OCI-LY7 (cell line): Measurements from ENCODE around the gene BGLAP. TPM values are rescaled to one million over a fixed set of nuclear protein-coding genes. Genes with fewer than 3 reads are reported as not detected.
A peak's percentile ranks its signal among the peaks of the same experiment; 100 is the strongest.

Experiments used
- Bru-seq: library from RNA; stranded (reverse); fragments of 400-500 nt; gene quantifications from one replicate; lab custom pipeline; 2021; lab: Mats Ljungman, UMichigan
- BruChase-seq, 2 experiments: library from RNA; stranded (reverse); fragments of 400-500 nt; gene quantifications; one replicate each; lab custom pipeline; 2021; lab: Mats Ljungman, UMichigan
- BruUV-seq: library from RNA; stranded (reverse); fragments of 400-500 nt; replicated peaks from 2 replicates; lab custom pipeline; 2021; lab: Mats Ljungman, UMichigan
- CTCF ChIA-PET: fragments of 300-600 bp; sonication (Branson Sonifier 250); formaldehyde crosslinking; loops from one replicate; lab custom pipeline; 2022; ENCODE audit warnings: antibody characterized with exemption; ENCODE audit not compliant: unreplicated experiment; lab: Charles Lee
- POLR2A ChIA-PET: fragments of 300-600 bp; sonication (Branson Sonifier 250); formaldehyde crosslinking; loops from one replicate; lab custom pipeline; 2022; ENCODE audit warnings: antibody characterized with exemption; lab: Charles Lee
- DNase-seq: peaks from one replicate; pipeline ENCODE4 v3.0.0-alpha.2; 2015; ENCODE audit warnings: low spot score
- H2AFZ ChIP-seq: fragments of 200-600 bp; sonication (generic), shearing (Covaris generic); 2 replicates; pipeline ENCODE4 v1.6.1; 2014; ENCODE audit warnings: mild to moderate bottlenecking, antibody characterized with exemption, low read length, moderate library complexity
- H3K27ac ChIP-seq: fragments of 200-600 bp; sonication (generic); 2 replicates; pipeline ENCODE4 v1.5.1; 2014; ENCODE audit warnings: mixed run types, low read depth, mild to moderate bottlenecking, moderate library complexity, low read length, inconsistent platforms; ENCODE audit not compliant: poor library complexity, severe bottlenecking
- H3K36me3 ChIP-seq: fragments of 200-600 bp; sonication (generic); 2 replicates; pipeline ENCODE4 v1.6.1; 2014; ENCODE audit warnings: mild to moderate bottlenecking, antibody characterized with exemption, low read length, moderate library complexity, mixed read lengths; ENCODE audit not compliant: insufficient read depth
- H3K4me1 ChIP-seq: fragments of 200-600 bp; sonication (generic); 2 replicates; pipeline ENCODE4 v1.5.1; 2014; ENCODE audit warnings: mild to moderate bottlenecking, low read length; ENCODE audit not compliant: insufficient read depth, poor library complexity, severe bottlenecking
- H3K4me2 ChIP-seq: fragments of 200-600 bp; sonication (generic); 2 replicates; pipeline ENCODE4 v1.6.1; 2014; ENCODE audit warnings: mild to moderate bottlenecking, low read length
- H3K4me3 ChIP-seq: fragments of 200-600 bp; sonication (generic); 2 replicates; pipeline ENCODE4 v1.5.1; 2014; ENCODE audit warnings: mild to moderate bottlenecking, low read depth, low read length; ENCODE audit not compliant: poor library complexity, severe bottlenecking
- H3K79me2 ChIP-seq: fragments of 200-600 bp; sonication (generic); 2 replicates; pipeline ENCODE4 v1.6.1; 2016; ENCODE audit warnings: low read depth, mild to moderate bottlenecking, low read length, moderate library complexity, mixed read lengths; ENCODE audit not compliant: insufficient read depth
- H3K9me2 ChIP-seq: fragments of 200-600 bp; sonication (generic); 2 replicates; pipeline ENCODE4 v1.6.1; 2016; ENCODE audit warnings: mild to moderate bottlenecking, low read length, mixed read lengths; ENCODE audit not compliant: insufficient read depth
- H3K9me3 ChIP-seq: fragments of 200-600 bp; sonication (generic); 2 replicates; pipeline ENCODE4 v1.6.1; 2014; ENCODE audit warnings: mild to moderate bottlenecking, mixed run types, low read length, mixed read lengths
- H4K20me1 ChIP-seq: fragments of 200-600 bp; sonication (generic); 2 replicates; pipeline ENCODE4 v1.6.1; 2014; ENCODE audit warnings: mild to moderate bottlenecking, antibody characterized with exemption, low read length, moderate library complexity, mixed read lengths; ENCODE audit not compliant: insufficient read depth
- EZH2phosphoT487 ChIP-seq: fragments of 200-600 bp; sonication (generic); IDR thresholded peaks from 2 replicates; pipeline ENCODE4 v1.6.1; 2018; ENCODE audit warnings: low read depth, borderline replicate concordance, mild to moderate bottlenecking, mixed run types, antibody characterized with exemption, low read length, moderate library complexity, mixed read lengths
- intact Hi-C: fragments of 100-400 bp; cut with micrococcal nuclease; formaldehyde crosslinking; loops from one replicate; pipeline ENCODE4 v1.10.0; 2022; ENCODE audit not compliant: unreplicated experiment
- long read RNA-seq: library from polyadenylated mRNA; stranded (forward); transcript quantifications from one replicate; pipeline ENCODE4 v2.0.0, GENCODE V29; 2022
- total RNA-seq, 2 experiments: library from RNA; depleted of rRNA in 1 of 2; stranded (reverse); fragments of >200 nt in 1 of 2; shearing (Covaris generic) in 1 of 2; gene quantifications; 2 replicates each; pipeline ENCODE4 v1.2.3, GENCODE V29; 2014 to 2022
- TF ChIP-seq, protein P1 (sequence below): fragments of 200-600 bp; sonication (generic); conservative IDR thresholded peaks from 2 replicates; pipeline ENCODE4 v1.5.1; 2014; ENCODE audit warnings: mild to moderate bottlenecking, antibody characterized with exemption, low read length, moderate library complexity, mixed read lengths

The BGLAP gene
- 4.2 and 6.0 TPM in 2 replicates for total RNA-seq (2014; rRNA removed; shearing (Covaris generic))
- 3.7 and 4.7 TPM in 2 replicates for total RNA-seq (2022)
- percentile 44 among the genes with signal in this experiment for Bru-seq, nascent RNA
- percentile 46 among the genes with signal in this experiment for BruChase-seq, experiment 1, labeled RNA remaining after a 6-hour chase
- BruChase-seq, experiment 2, labeled RNA remaining after a 2-hour chase = percentile 48 among the genes with signal in this experiment
- long read RNA-seq = 0 reads

DNA sequence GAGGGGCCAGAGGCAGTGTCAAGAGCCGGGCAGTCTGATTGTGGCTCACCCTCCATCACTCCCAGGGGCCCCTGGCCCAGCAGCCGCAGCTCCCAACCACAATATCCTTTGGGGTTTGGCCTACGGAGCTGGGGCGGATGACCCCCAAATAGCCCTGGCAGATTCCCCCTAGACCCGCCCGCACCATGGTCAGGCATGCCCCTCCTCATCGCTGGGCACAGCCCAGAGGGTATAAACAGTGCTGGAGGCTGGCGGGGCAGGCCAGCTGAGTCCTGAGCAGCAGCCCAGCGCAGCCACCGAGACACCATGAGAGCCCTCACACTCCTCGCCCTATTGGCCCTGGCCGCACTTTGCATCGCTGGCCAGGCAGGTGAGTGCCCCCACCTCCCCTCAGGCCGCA lies at the start of gene BGLAP:
TSS of gene BGLAP (plus strand) at position 259 of the 400 bp plus-strand sequence. CDS start at position 307, 48 bp downstream.
- peaks cover 26% of the 10 kb centered on the region; the same call in 1 of the 2 replicates for H3K36me3 ChIP-seq
- intact Hi-C loops = no loop called here
- no peak within 1 kb of the TSS for H3K27ac ChIP-seq
- H3K4me3 ChIP-seq = no peak within 1 kb of the TSS
- H4K20me1 ChIP-seq = no peaks in the 10 kb centered on the region; the same call in 1 of the 2 replicates
- no peaks in the 10 kb centered on the region for H3K9me2 ChIP-seq
- CTCF ChIA-PET = no interaction called here
- no peak within 1 kb of the TSS for H3K4me2 ChIP-seq
- POLR2A ChIA-PET = no interaction called here
- H2AFZ ChIP-seq = no peak within 1 kb of the TSS
- no TSS peak for BruUV-seq
- no peaks in the 10 kb centered on the region for H3K79me2 ChIP-seq
- no peaks in the 10 kb centered on the region for H3K4me1 ChIP-seq
- TF ChIP-seq EZH2phosphoT487 = no peak
- TF ChIP-seq, protein P1, sequence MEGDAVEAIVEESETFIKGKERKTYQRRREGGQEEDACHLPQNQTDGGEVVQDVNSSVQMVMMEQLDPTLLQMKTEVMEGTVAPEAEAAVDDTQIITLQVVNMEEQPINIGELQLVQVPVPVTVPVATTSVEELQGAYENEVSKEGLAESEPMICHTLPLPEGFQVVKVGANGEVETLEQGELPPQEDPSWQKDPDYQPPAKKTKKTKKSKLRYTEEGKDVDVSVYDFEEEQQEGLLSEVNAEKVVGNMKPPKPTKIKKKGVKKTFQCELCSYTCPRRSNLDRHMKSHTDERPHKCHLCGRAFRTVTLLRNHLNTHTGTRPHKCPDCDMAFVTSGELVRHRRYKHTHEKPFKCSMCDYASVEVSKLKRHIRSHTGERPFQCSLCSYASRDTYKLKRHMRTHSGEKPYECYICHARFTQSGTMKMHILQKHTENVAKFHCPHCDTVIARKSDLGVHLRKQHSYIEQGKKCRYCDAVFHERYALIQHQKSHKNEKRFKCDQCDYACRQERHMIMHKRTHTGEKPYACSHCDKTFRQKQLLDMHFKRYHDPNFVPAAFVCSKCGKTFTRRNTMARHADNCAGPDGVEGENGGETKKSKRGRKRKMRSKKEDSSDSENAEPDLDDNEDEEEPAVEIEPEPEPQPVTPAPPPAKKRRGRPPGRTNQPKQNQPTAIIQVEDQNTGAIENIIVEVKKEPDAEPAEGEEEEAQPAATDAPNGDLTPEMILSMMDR = no peak
- no peaks in the 10 kb centered on the region for H3K9me3 ChIP-seq
- DNase-seq = no peak

DNA sequence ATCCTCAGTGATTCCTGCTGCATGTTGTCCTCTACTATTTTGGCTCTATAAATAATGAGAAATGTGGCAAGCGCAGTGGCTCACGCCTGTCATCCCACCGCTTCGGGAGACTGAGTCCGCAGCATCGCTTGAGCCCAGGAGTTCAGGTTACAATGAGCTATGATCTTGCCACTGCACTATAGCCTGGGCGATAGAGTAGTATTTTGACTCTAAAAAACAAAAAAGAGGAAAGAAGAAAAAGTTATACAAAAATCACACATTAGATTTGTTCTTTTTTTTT lies 48.8 kb upstream of the BGLAP start:
- Histone ChIP-seq H3K4me1 (peaks cover 24% of the 10 kb centered on the region), H4K20me1 (peaks cover 7% of the 10 kb centered on the region), H3K36me3 (peaks cover 27% of the 10 kb centered on the region), H3K4me3 (peak overlapping the region; percentile 80), H3K79me2 (peaks cover 37% of the 10 kb centered on the region), H3K27ac (peak overlapping the region; percentile 52), H3K4me2 (peak overlapping the region; percentile 90), H3K9me3 (peaks cover 8% of the 10 kb centered on the region; the same call in 1 of the 2 replicates), H2AFZ (peak overlapping the region; percentile 69; the same call in 1 of the 2 replicates), H3K9me2 (no peaks in the 10 kb centered on the region)
- ChIA-PET POLR2A (interaction anchor here (0.6 to 1.2 kb wide), 4 partner anchors 10 to 140 kb away, joined by 3 to 6 read pairs (median 3); partner anchors contain the start of gene UBQLN4), CTCF (no interaction called here)
- TF ChIP-seq, protein P1 = no peak
- TF ChIP-seq EZH2phosphoT487 = no peak
- DNase-seq = no peak
- intact Hi-C loops = loop anchor here (1.0 to 2.0 kb wide), 2 partner anchors 36 to 42 kb away; no protein-coding TSS in a partner anchor
- TSS peak; percentile 96 for BruUV-seq
